ENCODE measurements around the gene RAP1A.
A peak's percentile ranks its signal among the peaks of the same experiment; 100 is the strongest.

GRCh38 chr1:111747282-111747734 is 127.7 kb downstream of the RAP1A start:
- TF ChIP-seq CTCF (IDR thresholded peaks at IDR 0.05) (peak in 3 of 4 experiments; percentile 42 to 54 (median 50)), POLR2AphosphoS5 (IDR thresholded peaks at IDR 0.05) (no peak)

Measured in prostate gland (tissue), 2 donors.